Osteocyte (in vitro differentiated cells): ENCODE measurements around the gene CCDC188. TPM values are rescaled to one million over a fixed set of nuclear protein-coding genes. Genes with fewer than 3 reads are reported as not detected.

Experiments
- DNase-seq: peaks from one replicate; pipeline ENCODE4 v3.0.0; 2021; ENCODE audit warnings: mixed read lengths; ENCODE audit not compliant: unreplicated experiment; ENCODE audit errors: extremely low spot score
- H3K27ac Mint-ChIP-seq: one replicate; pipeline ENCODE4 v1.8.0; 2021; ENCODE audit warnings: mild to moderate bottlenecking, mixed read lengths; ENCODE audit not compliant: unreplicated experiment
- H3K27me3 Mint-ChIP-seq: one replicate; pipeline ENCODE4 v1.8.0; 2021; ENCODE audit warnings: mixed read lengths; ENCODE audit not compliant: unreplicated experiment
- H3K36me3 Mint-ChIP-seq: one replicate; pipeline ENCODE4 v1.8.0; 2021; ENCODE audit warnings: mixed read lengths; ENCODE audit not compliant: unreplicated experiment
- H3K4me1 Mint-ChIP-seq: one replicate; pipeline ENCODE4 v1.8.0; 2021; ENCODE audit warnings: mixed read lengths; ENCODE audit not compliant: unreplicated experiment
- H3K4me3 Mint-ChIP-seq: one replicate; pipeline ENCODE4 v1.8.0; 2021; ENCODE audit warnings: mild to moderate bottlenecking, moderate library complexity, mixed read lengths; ENCODE audit not compliant: unreplicated experiment
- H3K9me3 Mint-ChIP-seq: one replicate; pipeline ENCODE4 v1.8.0; 2021; ENCODE audit warnings: mixed read lengths; ENCODE audit not compliant: unreplicated experiment
- CTCF ChIP-seq: fragments of 200-600 bp; sonication (generic); IDR thresholded peaks from 2 replicates; pipeline ENCODE4 v1.5.0; 2021; ENCODE audit warnings: antibody characterized with exemption, mild to moderate bottlenecking, moderate library complexity
- total RNA-seq: library from RNA; stranded (reverse); gene quantifications from 2 replicates; pipeline ENCODE4 v1.2.1, GENCODE V29; 2021

CCDC188 gene
- total RNA-seq, 1 donor from 2014 or later, result 0.56 TPM

- no peak overlapping the region for H3K4me3 Mint-ChIP-seq
- no peaks in the 10 kb centered on the region for H3K9me3 Mint-ChIP-seq
- H3K4me1 Mint-ChIP-seq, result peaks cover 9% of the 10 kb centered on the region
- no peak for DNase-seq
- H3K36me3 Mint-ChIP-seq, result no peaks in the 10 kb centered on the region
- H3K27me3 Mint-ChIP-seq, result no peaks in the 10 kb centered on the region
- TF ChIP-seq CTCF, result no peak
- H3K27ac Mint-ChIP-seq, result no peak overlapping the region
Observed at GRCh38 chr22:20155330-20156041, 4.6 kb upstream of the CCDC188 start.

- DNase-seq, result no peak
- Mint-ChIP-seq H3K4me1 (peaks cover 9% of the 10 kb centered on the region), H3K36me3 (no peaks in the 10 kb centered on the region), H3K27ac (no peak overlapping the region), H3K9me3 (no peaks in the 10 kb centered on the region), H3K27me3 (no peaks in the 10 kb centered on the region), H3K4me3 (no peak overlapping the region)
- TF ChIP-seq CTCF, result no peak
Observed at GRCh38 chr22:20154602-20155187, 3.8 kb upstream of the CCDC188 start.

- no peak for DNase-seq
- TF ChIP-seq CTCF, result no peak
- H3K4me3 Mint-ChIP-seq, result no peak overlapping the region
Observed at GRCh38 chr22:20153945-20154344, 3.1 kb upstream of the CCDC188 start.

GRCh38 chr22:20152464-20152890 is 1.6 kb upstream of the CCDC188 start:
- peaks cover 9% of the 10 kb centered on the region for H3K4me1 Mint-ChIP-seq
- H3K4me3 Mint-ChIP-seq, result no peak overlapping the region
- H3K27ac Mint-ChIP-seq, result no peak overlapping the region

More at GRCh38 chr22:20153945-20154344, 3.1 kb upstream of the CCDC188 start:
- H3K27ac Mint-ChIP-seq, result peak overlapping the region; percentile 40
- no peaks in the 10 kb centered on the region for H3K27me3 Mint-ChIP-seq
- H3K9me3 Mint-ChIP-seq, result no peaks in the 10 kb centered on the region
- H3K4me1 Mint-ChIP-seq, result peaks cover 9% of the 10 kb centered on the region
- H3K36me3 Mint-ChIP-seq, result no peaks in the 10 kb centered on the region

More at GRCh38 chr22:20152464-20152890, 1.6 kb upstream of the CCDC188 start:
- no peaks in the 10 kb centered on the region for H3K36me3 Mint-ChIP-seq
- DNase-seq, result no peak
- no peaks in the 10 kb centered on the region for H3K9me3 Mint-ChIP-seq
- TF ChIP-seq CTCF, result no peak
- H3K27me3 Mint-ChIP-seq, result no peaks in the 10 kb centered on the region
